Measurements from ENCODE around the gene PALMD.

DNA sequence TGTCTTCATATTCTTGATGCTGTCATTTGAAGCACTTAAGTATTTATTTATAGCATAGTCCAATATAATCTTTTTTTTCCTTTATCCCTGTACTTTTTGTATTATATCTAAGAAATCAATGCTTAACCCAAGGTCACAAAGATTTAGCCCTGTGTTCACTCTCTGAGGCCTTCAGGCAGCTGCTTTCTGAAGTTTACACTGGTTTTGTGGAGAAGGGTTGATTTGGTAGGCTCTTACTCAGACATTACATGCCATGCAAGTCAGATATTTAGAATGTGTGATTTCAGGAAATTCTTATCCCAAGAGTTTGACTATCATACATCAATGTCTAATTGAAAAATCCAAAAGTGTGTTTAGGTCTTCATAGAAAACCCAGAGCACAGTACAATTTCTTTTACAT, 56.3 kb downstream of the PALMD start:
- no peak for TF ChIP-seq GATA2 (IDR thresholded peaks at IDR 0.05; ENCODE audit: low read depth, low read length)
- TF ChIP-seq GATA3 (IDR thresholded peaks at IDR 0.05; ENCODE audit: low read depth, low read length), result no peak

Measured in SH-SY5Y (cell line).